Measurements from ENCODE around the gene SYTL1. TPM values are rescaled to one million over a fixed set of nuclear protein-coding genes. Genes with fewer than 3 reads are reported as not detected.

Gene SYTL1
- total and polyA plus RNA-seq, 9 of the 15 experiments (the other 6 are each of a cell fraction or from before 2014, with no cell fraction given) = 0.04 to 9.3 (median 1.7) TPM

DNA sequence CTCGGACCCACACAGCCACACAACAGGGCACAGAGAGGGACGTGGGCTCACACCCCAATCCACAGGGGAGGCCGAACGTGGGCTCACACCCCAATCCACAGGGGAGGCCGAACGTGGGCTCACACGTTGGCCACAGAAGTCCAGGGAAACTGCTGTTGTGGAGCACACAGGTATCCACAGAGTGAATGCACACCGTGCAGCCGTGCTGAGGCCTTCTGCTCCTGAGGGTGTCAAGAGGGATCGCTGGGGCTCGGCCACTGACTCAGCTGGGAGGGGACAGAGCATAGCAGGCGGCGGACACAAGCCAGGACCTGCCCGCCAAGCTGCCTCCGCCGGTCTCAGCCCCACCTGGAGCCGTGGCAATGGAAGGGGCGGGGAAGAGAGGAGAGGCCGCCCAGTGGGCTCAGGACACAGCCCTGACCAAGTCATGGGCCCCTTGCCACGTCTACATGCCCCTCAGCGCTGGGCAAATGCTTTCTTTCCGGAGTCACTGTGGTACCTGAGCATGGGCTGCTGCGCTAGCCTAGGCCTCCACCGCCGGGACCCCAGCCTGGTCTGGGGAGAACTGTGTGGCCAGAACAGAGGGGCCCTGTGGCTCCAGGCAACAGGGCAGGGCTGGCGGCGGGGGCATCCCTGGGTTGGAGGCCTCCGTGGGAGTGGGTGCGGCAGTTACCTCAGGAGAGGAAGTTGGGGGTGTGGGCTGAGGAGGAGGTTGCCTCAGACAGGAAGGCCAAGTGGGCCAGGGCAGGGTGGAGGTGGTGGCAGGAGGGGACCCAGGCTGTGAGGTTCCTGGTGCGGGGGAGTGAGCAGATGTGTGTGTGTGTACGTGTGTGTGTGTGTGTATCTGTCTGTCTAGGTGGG is 1.2 kb downstream of the SYTL1 start (continued):
- TF ChIP-seq ARID4B (CRISPR knock-in tag; IDR thresholded peaks at IDR 0.05) (peak; percentile 85; the same call in 1 of the 2 replicates), GATAD2A (IDR thresholded peaks at IDR 0.05) (peak; percentile 85; the same call in 1 of the 2 replicates), KDM5B (IDR thresholded peaks at IDR 0.05; ENCODE audit: insufficient replicate concordance, low read depth, low read length) (peak; percentile 25), ZNF436 (CRISPR knock-in tag; IDR thresholded peaks at IDR 0.05) (no peak), CTBP1 (IDR thresholded peaks at IDR 0.05; ENCODE audit: borderline replicate concordance) (peak; percentile 34; the same call in 1 of the 2 replicates), GABPB1 (CRISPR knock-in tag; IDR thresholded peaks at IDR 0.05) (peak; percentile 15; the same call in 1 of the 2 replicates), SPI1 (IDR thresholded peaks at IDR 0.05; ENCODE audit: borderline replicate concordance, low read depth, low read length) (peak; percentile 33; the same call in 1 of the 2 replicates), ZC3H4 (CRISPR knock-in tag; IDR thresholded peaks at IDR 0.05; ENCODE audit: borderline replicate concordance) (no peak), TGIF2 (CRISPR knock-in tag; IDR thresholded peaks at IDR 0.05) (no peak), ZBTB7A (IDR thresholded peaks at IDR 0.05; ENCODE audit: borderline replicate concordance, control insufficient read depth, low read depth, low read length) (no peak), MXI1 (IDR thresholded peaks at IDR 0.05; ENCODE audit: low read depth, low read length) (no peak), TEAD4 (IDR thresholded peaks at IDR 0.05; ENCODE audit: low read length) (no peak), TEAD4 (CRISPR knock-in tag; IDR thresholded peaks at IDR 0.05; ENCODE audit: borderline replicate concordance) (0 out of 2 replicates have a peak, but pooled peaks have one; percentile 75), ATF4 (CRISPR knock-in tag; IDR thresholded peaks at IDR 0.05) (no peak), SAFB (IDR thresholded peaks at IDR 0.05; ENCODE audit: borderline replicate concordance, low read depth, low read length) (no peak)
- TF ChIP-seq, protein P1, sequence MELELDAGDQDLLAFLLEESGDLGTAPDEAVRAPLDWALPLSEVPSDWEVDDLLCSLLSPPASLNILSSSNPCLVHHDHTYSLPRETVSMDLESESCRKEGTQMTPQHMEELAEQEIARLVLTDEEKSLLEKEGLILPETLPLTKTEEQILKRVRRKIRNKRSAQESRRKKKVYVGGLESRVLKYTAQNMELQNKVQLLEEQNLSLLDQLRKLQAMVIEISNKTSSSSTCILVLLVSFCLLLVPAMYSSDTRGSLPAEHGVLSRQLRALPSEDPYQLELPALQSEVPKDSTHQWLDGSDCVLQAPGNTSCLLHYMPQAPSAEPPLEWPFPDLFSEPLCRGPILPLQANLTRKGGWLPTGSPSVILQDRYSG (tag; conservative IDR thresholded peaks at IDR 0.05; ENCODE audit: low read depth) = no peak
- TF ChIP-seq, protein P2, sequence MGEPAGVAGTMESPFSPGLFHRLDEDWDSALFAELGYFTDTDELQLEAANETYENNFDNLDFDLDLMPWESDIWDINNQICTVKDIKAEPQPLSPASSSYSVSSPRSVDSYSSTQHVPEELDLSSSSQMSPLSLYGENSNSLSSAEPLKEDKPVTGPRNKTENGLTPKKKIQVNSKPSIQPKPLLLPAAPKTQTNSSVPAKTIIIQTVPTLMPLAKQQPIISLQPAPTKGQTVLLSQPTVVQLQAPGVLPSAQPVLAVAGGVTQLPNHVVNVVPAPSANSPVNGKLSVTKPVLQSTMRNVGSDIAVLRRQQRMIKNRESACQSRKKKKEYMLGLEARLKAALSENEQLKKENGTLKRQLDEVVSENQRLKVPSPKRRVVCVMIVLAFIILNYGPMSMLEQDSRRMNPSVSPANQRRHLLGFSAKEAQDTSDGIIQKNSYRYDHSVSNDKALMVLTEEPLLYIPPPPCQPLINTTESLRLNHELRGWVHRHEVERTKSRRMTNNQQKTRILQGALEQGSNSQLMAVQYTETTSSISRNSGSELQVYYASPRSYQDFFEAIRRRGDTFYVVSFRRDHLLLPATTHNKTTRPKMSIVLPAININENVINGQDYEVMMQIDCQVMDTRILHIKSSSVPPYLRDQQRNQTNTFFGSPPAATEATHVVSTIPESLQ (CRISPR knock-in tag; IDR thresholded peaks at IDR 0.05) = peak; percentile 86; the same call in 1 of the 2 replicates
- TF ChIP-seq, protein P3, sequence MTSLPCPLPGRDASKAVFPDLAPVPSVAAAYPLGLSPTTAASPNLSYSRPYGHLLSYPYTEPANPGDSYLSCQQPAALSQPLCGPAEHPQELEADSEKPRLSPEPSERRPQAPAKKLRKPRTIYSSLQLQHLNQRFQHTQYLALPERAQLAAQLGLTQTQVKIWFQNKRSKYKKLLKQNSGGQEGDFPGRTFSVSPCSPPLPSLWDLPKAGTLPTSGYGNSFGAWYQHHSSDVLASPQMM (CRISPR knock-in tag; IDR thresholded peaks at IDR 0.05) = no peak

All from K562 (cell line).